AG08396 (cell line): ENCODE measurements around the gene HDGFL2.

Source experiments
- DNase-seq: peaks from one replicate; pipeline ENCODE4 v3.0.0; 2012; ENCODE audit warnings: low spot score, mixed read lengths

Gene HDGFL2

DNA sequence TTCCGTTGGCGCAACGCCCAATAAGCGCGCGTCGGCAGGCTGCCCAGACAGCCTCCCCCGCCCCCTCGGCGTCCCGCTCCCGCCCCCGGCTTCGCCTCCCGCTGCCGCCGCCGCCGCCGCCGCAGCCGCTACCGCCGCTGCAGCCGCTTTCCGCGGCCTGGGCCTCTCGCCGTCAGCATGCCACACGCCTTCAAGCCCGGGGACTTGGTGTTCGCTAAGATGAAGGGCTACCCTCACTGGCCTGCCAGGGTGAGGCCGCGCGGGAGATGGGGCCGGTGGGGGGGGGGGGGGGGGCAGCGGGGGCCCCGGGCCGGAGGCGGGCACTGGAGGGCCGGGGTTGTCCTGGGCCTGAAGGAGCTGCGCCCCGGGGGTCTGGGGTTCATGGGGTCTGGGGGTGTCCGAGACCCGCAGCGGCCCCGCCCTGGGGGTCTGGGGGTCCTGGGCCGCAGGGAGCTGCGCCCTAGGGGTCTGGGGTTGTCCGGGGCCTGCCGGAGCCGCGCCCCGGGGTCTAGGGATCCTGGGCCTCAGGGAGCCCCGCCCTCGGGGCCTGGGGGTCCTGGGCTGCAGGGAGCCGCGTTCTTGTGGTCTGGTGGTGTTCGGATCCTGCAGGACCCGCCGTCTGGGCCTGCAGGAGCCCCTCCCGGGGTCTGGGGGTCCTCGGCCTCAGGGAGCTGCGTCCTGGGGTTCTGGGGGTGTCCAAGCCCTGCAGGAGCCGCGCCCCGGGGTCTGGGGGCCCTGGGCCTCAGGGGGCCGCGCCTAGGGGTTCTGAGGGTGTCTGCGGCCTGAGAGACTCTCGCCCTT is at the start of gene HDGFL2:
TSS of gene HDGFL2 (plus strand) at position 124 of the 801 bp plus-strand sequence. CDS start at position 178, 54 bp downstream.
- peak; percentile 23 for DNase-seq

GRCh38 chr19:4423416-4424126 is 48.5 kb upstream of the HDGFL2 start:
- DNase-seq, result no peak

- DNase-seq, result peak; percentile 79
Measured at GRCh38 chr19:4425537-4425936, 46.6 kb upstream of the HDGFL2 start.

DNA sequence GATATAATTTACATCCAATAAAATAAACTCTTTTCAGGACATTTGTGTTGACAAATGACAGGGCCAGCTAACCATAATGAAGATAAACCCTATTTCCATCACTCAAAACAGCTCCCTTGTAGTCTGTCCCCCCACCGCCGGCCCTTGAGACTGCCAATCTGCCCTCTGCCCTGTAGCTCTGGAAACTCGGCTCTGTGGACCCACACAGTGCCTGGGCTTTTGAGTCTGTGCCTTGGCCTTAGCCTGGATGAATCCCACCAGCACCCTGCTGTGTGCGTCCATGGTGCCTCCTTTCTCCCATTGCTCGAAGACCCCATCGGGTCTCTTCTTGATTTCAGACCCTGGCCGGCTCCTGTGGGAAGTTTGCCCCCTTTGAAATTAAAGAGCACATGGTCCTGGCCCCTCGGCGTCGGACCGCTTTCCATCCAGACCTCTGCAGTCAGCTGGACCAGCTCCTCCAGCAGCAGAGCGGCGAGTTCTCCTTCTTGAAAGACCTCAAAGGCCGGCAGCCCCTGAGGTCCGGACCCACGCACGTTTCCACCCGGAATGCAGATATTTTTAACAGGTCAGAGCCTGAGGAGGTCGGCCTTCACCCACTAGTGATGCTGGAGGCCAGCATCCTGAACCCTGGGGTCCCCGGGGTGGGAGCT is 43.6 kb upstream of the HDGFL2 start:
- no peak for DNase-seq

DNA sequence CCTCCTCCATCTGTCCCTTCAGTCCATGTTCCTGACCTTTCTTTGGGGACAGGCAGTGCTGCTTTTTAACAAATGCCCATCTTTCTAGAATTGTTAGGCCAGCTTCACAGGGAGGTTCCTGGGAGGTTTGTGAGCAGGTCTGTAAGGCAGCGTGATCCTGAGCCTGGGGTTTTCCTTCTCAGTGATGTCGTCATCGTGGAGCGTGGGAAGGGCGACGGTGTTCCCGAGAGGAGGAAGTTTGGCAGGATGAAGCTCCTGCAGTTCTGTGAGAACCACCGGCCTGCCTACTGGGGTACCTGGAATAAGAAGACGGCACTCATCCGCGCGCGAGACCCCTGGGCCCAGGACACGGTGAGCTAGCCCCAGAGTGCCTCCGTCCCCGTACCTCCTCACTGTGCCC is 42.8 kb upstream of the HDGFL2 start:
- DNase-seq, result no peak

DNA sequence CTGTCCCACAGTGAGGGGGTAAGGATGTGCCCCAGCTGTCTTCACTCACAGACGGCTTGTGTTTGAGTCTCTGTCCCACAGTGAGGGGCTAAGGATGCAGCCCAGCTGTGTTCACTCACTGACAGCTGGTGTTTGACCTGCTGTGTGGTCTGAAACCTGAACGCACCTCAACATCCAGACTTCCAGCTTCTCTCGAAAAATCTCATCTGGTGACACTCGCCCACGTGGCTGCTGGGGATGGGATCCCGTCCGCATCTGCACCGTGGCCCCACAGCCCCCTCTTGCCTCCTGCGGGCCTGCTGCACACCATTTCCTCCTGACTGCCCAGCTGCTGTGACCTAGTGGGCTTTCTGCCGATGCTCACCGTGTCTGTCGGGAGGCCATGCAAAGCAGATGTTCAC is 42.3 kb upstream of the HDGFL2 start:
- DNase-seq, result no peak

DNA sequence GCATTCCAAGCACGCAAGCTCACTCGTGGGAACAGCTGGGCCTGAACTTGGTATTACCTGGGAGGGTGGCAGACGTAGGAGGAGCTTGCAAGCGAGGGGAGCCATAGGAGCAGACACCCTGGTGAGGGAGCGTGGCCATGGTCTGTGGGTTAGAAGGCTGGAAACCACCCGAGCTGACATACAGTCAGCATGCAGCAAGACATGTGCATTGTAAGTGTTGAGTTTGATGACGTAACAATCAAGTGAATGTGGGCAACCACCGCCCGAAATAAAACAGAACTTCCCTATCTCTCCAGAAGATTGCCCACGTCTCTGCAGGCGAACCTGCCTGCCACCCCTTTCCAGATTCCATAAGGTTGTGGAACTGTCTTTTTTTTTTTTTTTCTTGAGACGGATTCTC is 41.3 kb upstream of the HDGFL2 start:
- DNase-seq, result no peak

- DNase-seq, result no peak
Measured at GRCh38 chr19:4431296-4431695, 40.8 kb upstream of the HDGFL2 start.

GRCh38 chr19:4431808-4432674 is 40.1 kb upstream of the HDGFL2 start:
- no peak for DNase-seq

- no peak for DNase-seq
Measured at GRCh38 chr19:4432918-4433506, 39.1 kb upstream of the HDGFL2 start.

DNA sequence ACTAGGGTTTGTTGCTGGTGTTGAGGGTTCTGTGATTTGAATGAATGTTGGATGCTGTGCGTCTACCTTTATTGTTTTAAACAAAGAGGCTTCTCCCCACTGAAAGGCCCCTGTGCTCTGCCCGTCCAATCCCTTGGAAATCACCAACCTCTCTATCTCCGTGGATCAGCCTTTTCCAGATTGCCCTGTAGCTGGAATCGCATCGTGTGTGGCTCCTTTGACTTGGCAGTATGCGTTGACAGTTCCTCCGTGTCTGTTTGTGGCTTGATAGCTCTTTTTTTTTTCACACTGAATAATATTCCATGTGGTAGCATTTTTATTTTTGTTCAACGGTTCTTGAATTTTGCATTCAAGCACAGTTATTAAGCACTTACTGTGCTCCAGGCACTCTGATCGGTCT is 37.7 kb upstream of the HDGFL2 start:
- DNase-seq, result no peak

GRCh38 chr19:4436231-4436630 is 35.9 kb upstream of the HDGFL2 start:
- DNase-seq, result peak; percentile 4

- DNase-seq, result no peak
Measured at GRCh38 chr19:4437103-4437502, 35.0 kb upstream of the HDGFL2 start.

- DNase-seq, result no peak
Measured at GRCh38 chr19:4439243-4439642, 32.9 kb upstream of the HDGFL2 start.

DNA sequence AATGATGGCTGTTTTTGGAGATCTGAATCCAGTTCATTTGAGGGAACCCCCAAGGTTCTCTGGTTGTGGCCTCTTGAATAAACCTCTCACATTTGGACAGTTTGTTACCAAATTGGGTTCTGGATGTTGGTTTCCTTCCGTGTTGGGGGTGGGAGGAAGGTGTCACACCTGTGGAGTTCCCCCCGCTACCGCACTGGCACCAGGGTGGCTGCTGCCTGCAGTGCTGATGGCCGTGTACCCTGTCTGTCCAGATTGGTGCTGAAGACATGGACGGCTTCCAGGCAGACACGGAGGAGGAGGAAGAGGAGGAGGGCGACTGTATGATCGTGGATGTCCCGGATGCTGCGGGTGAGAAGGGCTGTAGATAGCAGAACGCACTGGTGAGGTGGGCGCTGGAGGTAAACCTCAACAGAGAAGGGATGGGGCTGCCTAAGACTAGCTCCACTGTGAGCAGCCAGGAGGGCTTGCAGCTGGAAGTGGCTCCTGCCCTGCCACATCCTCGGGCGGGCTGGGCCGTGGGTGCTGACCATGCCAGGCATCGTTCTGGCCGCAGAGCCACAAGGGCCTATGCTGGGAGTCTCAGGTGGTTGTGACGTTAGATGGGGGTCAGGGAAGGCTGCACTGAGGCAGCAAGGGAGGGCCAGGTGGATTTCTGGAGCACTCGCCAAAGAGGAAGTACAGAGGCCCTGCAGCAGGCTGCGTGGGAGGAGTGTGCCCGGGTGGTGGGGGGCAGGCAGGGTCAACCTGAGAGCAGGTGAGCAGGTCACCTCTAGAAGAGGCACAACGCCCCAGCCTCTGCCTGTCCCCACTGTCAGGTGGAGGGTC is 29.9 kb upstream of the HDGFL2 start:
- no peak for DNase-seq

- no peak for DNase-seq
Measured at GRCh38 chr19:4442819-4443146, 29.3 kb upstream of the HDGFL2 start.

GRCh38 chr19:4443188-4443587 is 28.9 kb upstream of the HDGFL2 start:
- DNase-seq, result no peak

DNA sequence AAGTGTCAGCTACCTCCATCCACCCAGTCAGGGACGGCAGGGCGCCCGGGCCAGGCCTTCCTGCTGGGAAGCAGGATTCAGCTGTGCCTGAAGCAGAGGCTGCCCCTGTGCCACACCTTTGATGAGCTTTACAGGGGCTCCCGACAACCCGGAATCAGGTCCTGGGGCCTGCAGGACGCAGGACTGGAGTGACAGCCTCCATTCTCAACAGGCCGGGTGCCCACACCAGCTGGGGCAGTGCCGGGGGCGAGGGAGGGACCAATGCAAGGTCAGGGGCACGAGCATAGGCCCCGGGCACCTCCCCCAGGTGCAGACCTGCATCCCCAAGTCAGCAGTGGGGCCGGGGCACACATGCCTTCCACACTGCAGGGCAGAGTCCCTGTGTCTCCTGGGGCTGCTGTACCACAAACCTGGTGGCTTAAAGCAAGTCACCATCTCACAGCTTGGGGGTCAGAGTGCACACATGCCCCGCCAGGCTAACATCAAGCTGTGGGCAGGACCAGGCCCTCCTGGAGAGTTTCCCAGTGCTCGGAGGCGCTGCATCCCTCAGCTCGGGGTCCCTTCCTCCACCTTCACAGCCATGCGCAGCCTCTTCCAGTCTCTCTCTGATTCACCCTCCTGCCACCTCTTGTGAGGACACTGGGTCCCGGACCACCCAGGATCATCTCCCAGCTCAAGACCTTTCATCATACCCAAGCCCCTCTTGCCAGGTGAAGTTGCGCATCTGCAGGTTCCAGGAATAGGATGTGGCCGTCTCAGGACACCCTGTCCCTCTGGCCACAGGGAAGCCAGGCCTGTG is 27.9 kb upstream of the HDGFL2 start:
- no peak for DNase-seq

DNA sequence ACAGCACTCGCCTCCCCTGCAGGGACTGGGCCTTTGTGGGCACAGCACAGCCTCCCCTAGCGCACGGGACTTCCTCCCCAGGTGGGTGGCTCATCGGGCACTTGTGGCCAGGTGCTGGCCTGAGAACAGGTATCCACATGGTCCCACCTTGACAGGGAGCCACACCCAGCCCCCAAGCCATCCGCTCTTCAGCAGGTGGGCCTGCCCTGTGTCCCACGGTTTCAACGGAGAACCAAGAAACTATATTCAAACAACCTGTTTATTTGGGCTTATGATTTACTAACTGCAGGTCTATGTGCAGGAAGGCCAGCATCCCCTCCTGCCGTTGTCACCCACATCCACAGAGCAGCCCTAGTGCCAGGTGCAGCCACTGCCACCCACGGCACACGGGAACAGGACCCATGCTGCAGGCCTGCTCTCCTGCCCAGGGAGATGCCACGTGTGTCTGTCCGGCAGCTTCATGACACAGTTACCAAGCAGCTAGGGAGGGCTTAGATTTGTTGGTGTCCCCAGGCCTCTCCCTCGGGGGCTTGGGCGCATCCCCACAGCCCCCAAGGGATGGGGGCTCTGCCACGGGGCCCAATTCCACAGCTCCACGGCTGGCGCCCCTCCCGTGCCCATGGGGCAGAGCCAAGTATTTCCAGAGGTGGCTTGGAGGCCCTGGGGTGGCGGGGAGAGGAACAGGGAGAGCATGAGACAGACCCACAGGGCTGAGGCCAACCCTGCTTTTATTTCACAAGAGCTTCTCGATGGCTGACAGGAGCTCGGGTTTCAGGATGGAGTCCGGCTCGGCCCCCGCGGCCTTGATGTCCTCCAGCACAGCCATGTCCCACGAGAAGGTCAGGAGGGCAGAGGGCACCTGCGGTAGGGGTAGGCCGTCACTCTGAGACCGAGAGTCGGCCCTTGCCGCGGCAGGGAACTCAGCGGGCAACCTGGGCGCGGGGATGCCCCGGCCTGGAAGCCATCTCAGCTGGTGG is 27.0 kb upstream of the HDGFL2 start:
- DNase-seq, result no peak
